Endothelial cell of umbilical vein (primary cell): ENCODE data around the gene TNS1.

Source experiments
- EZH2 ChIP-seq: IDR thresholded peaks from 2 replicates; pipeline ENCODE4 v1.6.1; 2012; ENCODE audit warnings: borderline replicate concordance, low read depth, mild to moderate bottlenecking, moderate library complexity, low read length, inconsistent platforms; ENCODE audit not compliant: severe bottlenecking
- FOS ChIP-seq: IDR thresholded peaks from 2 replicates; pipeline ENCODE4 v1.6.1; 2011; ENCODE audit warnings: mild to moderate bottlenecking, low read length, moderate library complexity, borderline replicate concordance; ENCODE audit not compliant: insufficient read depth
- GATA2 ChIP-seq: IDR thresholded peaks from 2 replicates; pipeline ENCODE4 v1.7.0; 2011; ENCODE audit warnings: low read depth, mild to moderate bottlenecking, moderate library complexity, mixed read lengths, low read length; ENCODE audit not compliant: insufficient read length, insufficient read depth
- JUN ChIP-seq: IDR thresholded peaks from 2 replicates; pipeline ENCODE4 v1.6.1; 2011; ENCODE audit warnings: borderline replicate concordance, low read depth; ENCODE audit not compliant: insufficient read length, insufficient read depth
- MYC ChIP-seq: IDR thresholded peaks from one replicate; pipeline ENCODE4 v1.6.1; 2011; ENCODE audit warnings: mild to moderate bottlenecking, low read depth, low read length
- POLR2A ChIP-seq: IDR thresholded peaks from 2 replicates; pipeline ENCODE4 v1.6.1; 2012; ENCODE audit warnings: low read depth, mild to moderate bottlenecking, control low read depth, low read length
- POLR2AphosphoS5 ChIP-seq: IDR thresholded peaks from 2 replicates; pipeline ENCODE4 v1.6.1; 2012; ENCODE audit warnings: low read depth, mild to moderate bottlenecking, control low read depth, low read length, moderate library complexity; ENCODE audit not compliant: insufficient read depth
- TF ChIP-seq, protein P1 (sequence below), 2 donors: IDR thresholded peaks; 1 replicate in 1 of 2; 2 replicates in 1 of 2; pipeline ENCODE4 v1.5.1; 2011; ENCODE audit warnings: low read length in 2 of 2, mild to moderate bottlenecking in 2 of 2, moderate library complexity in 2 of 2, control low read depth in 1 of 2, inconsistent platforms in 1 of 2, low read depth in 1 of 2; ENCODE audit not compliant: insufficient read depth in 1 of 2; ENCODE audit errors: extremely low read depth in 1 of 2
- TF ChIP-seq, protein P2 (sequence below): IDR thresholded peaks from 2 replicates; pipeline ENCODE4 v1.6.1; 2011; ENCODE audit not compliant: insufficient read depth, insufficient read length

DNA sequence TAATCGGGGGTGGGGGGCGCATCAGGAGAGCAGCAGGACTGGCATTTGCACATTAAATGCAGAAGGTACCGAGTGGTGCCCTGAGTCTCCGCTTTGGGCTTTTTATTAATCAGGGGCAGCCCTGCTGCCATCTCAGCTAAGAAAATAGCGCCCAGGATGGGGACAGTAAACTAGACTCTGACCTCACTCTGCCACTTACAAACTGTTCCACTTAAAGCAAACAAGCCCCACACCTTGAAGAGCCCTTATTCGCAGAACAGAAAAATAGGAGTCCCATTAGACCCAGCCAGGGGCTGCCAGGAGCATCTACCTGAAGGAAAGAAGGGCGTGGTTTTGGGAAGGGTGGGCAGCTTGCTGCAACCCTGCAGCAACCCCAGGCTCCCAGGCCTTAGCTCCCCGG lies 165.3 kb downstream of the TNS1 start:
- TF ChIP-seq, protein P1, sequence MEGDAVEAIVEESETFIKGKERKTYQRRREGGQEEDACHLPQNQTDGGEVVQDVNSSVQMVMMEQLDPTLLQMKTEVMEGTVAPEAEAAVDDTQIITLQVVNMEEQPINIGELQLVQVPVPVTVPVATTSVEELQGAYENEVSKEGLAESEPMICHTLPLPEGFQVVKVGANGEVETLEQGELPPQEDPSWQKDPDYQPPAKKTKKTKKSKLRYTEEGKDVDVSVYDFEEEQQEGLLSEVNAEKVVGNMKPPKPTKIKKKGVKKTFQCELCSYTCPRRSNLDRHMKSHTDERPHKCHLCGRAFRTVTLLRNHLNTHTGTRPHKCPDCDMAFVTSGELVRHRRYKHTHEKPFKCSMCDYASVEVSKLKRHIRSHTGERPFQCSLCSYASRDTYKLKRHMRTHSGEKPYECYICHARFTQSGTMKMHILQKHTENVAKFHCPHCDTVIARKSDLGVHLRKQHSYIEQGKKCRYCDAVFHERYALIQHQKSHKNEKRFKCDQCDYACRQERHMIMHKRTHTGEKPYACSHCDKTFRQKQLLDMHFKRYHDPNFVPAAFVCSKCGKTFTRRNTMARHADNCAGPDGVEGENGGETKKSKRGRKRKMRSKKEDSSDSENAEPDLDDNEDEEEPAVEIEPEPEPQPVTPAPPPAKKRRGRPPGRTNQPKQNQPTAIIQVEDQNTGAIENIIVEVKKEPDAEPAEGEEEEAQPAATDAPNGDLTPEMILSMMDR (IDR thresholded peaks at IDR 0.05; ENCODE audit: extremely low read depth in 1 of 2, insufficient read depth in 1 of 2, low read depth in 1 of 2, low read length in 2 of 2): no peak
- TF ChIP-seq POLR2A: no peak
- TF ChIP-seq, protein P2, sequence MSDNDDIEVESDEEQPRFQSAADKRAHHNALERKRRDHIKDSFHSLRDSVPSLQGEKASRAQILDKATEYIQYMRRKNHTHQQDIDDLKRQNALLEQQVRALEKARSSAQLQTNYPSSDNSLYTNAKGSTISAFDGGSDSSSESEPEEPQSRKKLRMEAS: no peak
- TF ChIP-seq EZH2: no peak
- no peak for TF ChIP-seq POLR2AphosphoS5
- TF ChIP-seq MYC: no peak
- no peak for TF ChIP-seq GATA2
- no peak for TF ChIP-seq JUN
- no peak for TF ChIP-seq FOS
